ENCODE data around the gene GTPBP2. TPM values are rescaled to one million over a fixed set of nuclear protein-coding genes. Genes with fewer than 3 reads are reported as not detected.

The GTPBP2 gene
- total and polyA plus RNA-seq, 2 of the 8 experiments (the other 6 are each of a cell fraction or from before 2014, with no cell fraction given), result 58.3 to 86.1 TPM

DNA sequence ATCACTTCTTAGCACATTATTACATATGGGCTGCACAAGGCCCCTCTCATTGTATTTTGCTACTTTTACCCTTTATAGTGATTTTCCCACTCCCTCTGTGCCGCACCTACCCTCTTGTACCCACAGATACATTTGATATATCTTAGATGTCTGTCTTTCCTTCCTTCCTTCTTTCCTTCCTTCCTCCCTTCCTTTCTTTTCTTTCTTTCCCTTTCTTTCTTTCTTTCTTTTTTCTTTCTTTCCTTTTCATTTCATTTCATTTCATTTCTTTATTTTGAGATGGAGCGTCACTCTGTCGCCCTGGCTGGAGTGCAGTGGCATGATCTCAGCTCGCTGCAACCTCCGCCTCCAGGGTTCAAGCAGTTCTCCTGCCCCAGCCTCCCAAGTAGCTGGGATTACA lies 40.9 kb downstream of the GTPBP2 start:
- H3K27me3 ChIP-seq (replicated peaks in 1 of 4; ENCODE audit: control insufficient read depth in 3 of 4, extremely low read depth in 1 of 4, insufficient read depth in 3 of 4, low read length in 3 of 4), result no peaks in the 10 kb centered on the region
- no peak overlapping the region for H3K4ac ChIP-seq (replicated peaks; ENCODE audit: insufficient read length, low read depth, low read length)
- no peak overlapping the region for H3K56ac ChIP-seq (replicated peaks; ENCODE audit: insufficient read length, low read depth, low read length)
- H3K79me2 ChIP-seq (ENCODE audit: control insufficient read depth in 1 of 2, insufficient read depth in 2 of 2, low read length in 2 of 2), result no peaks in the 10 kb centered on the region
- peaks cover 0 to 3% of the 10 kb centered on the region in 2 experiments for H4K20me1 ChIP-seq (replicated peaks in 1 of 2; ENCODE audit: control insufficient read depth in 1 of 2, insufficient read depth in 2 of 2, low read length in 2 of 2)
- H2BK120ac ChIP-seq (replicated peaks; ENCODE audit: low read depth, low read length), result no peak overlapping the region
- H4K5ac ChIP-seq (ENCODE audit: insufficient read length, low read depth, low read length), result no peak overlapping the region
- no peaks in the 10 kb centered on the region for H3K9me3 ChIP-seq (ENCODE audit: insufficient read depth in 2 of 2, low read depth in 1 of 2, low read length in 1 of 2)
- H2BK15ac ChIP-seq (ENCODE audit: low read length), result no peak overlapping the region
- no peaks in the 10 kb centered on the region for H3K4me1 ChIP-seq (replicated peaks in 1 of 4; ENCODE audit: control insufficient read depth in 3 of 4, insufficient read depth in 4 of 4, low read length in 3 of 4)
- H2BK20ac ChIP-seq (ENCODE audit: low read length), result no peak overlapping the region
- no peak overlapping the region for H3K4me3 ChIP-seq (ENCODE audit: extremely low read depth in 1 of 4, insufficient read depth in 2 of 4, low read depth in 3 of 4, low read length in 4 of 4)
- POLR2A ChIA-PET (ENCODE audit: partially characterized antibody), result interaction anchor here (1.2 kb wide), 1 partner anchor 13 kb away, joined by 3 read pairs; the partner anchor contains the start of genes POLH and XPO5
- H3K79me1 ChIP-seq (ENCODE audit: low read depth, low read length), result no peaks in the 10 kb centered on the region
- H2AFZ ChIP-seq (ENCODE audit: low read length), result no peak overlapping the region
- no peak for TF ChIP-seq EGR1 (IDR thresholded peaks at IDR 0.05; ENCODE audit: borderline replicate concordance, low read depth, low read length)
- no peak for TF ChIP-seq TCF12 (IDR thresholded peaks at IDR 0.05; ENCODE audit: low read depth, low read length)
- no peak for TF ChIP-seq CHD2 (IDR thresholded peaks at IDR 0.05; ENCODE audit: low read length)
- no peak for TF ChIP-seq TEAD4 (IDR thresholded peaks at IDR 0.05; ENCODE audit: low read depth, low read length)
- TF ChIP-seq NRF1 (IDR thresholded peaks at IDR 0.05; ENCODE audit: low read depth, low read length), result no peak
- TF ChIP-seq RAD21 (IDR thresholded peaks at IDR 0.05 in 1 of 2, conservative IDR thresholded peaks at IDR 0.05 in 1 of 2; ENCODE audit: low read depth in 2 of 2, low read length in 2 of 2), result no peak
- TF ChIP-seq EZH2 (IDR thresholded peaks at IDR 0.05; ENCODE audit: low read depth, low read length, severe bottlenecking), result no peak
- no peak for TF ChIP-seq SP2 (IDR thresholded peaks at IDR 0.05; ENCODE audit: low read length)
- TF ChIP-seq SP1 (IDR thresholded peaks at IDR 0.05; ENCODE audit: low read depth, low read length), result no peak
- TF ChIP-seq SP4 (IDR thresholded peaks at IDR 0.05; ENCODE audit: low read length), result no peak
- TF ChIP-seq CREB1 (IDR thresholded peaks at IDR 0.05), result no peak
- no peak for TF ChIP-seq NANOG (IDR thresholded peaks at IDR 0.05; ENCODE audit: insufficient read depth, low read depth, low read length, poor library complexity, severe bottlenecking)
- H3K23me2 ChIP-seq (ENCODE audit: low read depth, low read length), result no peaks in the 10 kb centered on the region
- H4K8ac ChIP-seq (ENCODE audit: extremely low read depth, insufficient read depth, low read length), result no peak overlapping the region
- no peak overlapping the region for H3K14ac ChIP-seq (ENCODE audit: insufficient read length)
- FAIRE-seq, result no peak
- no peak for DNase-seq (ENCODE audit: low read depth in 1 of 2, low spot score in 2 of 2)
- H3K4me2 ChIP-seq (ENCODE audit: insufficient read depth in 1 of 2, low read depth in 2 of 2, low read length in 2 of 2), result no peak overlapping the region
- H3K18ac ChIP-seq (ENCODE audit: extremely low read depth, low read length), result no peak overlapping the region
- 100% methylated on average over 5 of the region's 5 CpGs; no CpG with 5 or more reads in 1 of the 2 experiments for whole genome bisulfite sequencing, 2 experiments (ENCODE audit: extremely low coverage in 1 of 2, insufficient coverage in 1 of 2, insufficient read length in 1 of 2, insufficient replicate concordance in 2 of 2, low coverage in 1 of 2, low lambda C conversion rate in 2 of 2, missing lambda C conversion rate in 1 of 2)
- no peak overlapping the region for H3K27ac ChIP-seq (ENCODE audit: low read depth, low read length)
- H2BK12ac ChIP-seq (ENCODE audit: low read depth, low read length), result no peak overlapping the region
- H3K36me3 ChIP-seq (ENCODE audit: control insufficient read depth in 2 of 4, insufficient read depth in 4 of 4, low read length in 3 of 4), result peaks cover 3 to 29% (median 16%) of the 10 kb centered on the region in 4 experiments; a peak in 7 of 8 replicates
- H4K91ac ChIP-seq (replicated peaks; ENCODE audit: insufficient read length, low read length), result no peak overlapping the region
- H3K9ac ChIP-seq (replicated peaks in 1 of 4; ENCODE audit: extremely low read depth in 1 of 4, low read depth in 3 of 4, low read length in 3 of 4), result no peak overlapping the region
- no peak overlapping the region for H3K23ac ChIP-seq (ENCODE audit: insufficient read length)
- H2BK5ac ChIP-seq (ENCODE audit: low read depth, low read length), result no peak overlapping the region
- H2AK5ac ChIP-seq (ENCODE audit: low read depth, low read length), result no peak overlapping the region
- CTCF ChIA-PET (ENCODE audit: partially characterized antibody), result no interaction called here
